GM18517 (cell line): ENCODE results near the gene GRB7.
"Not testable (repeated sequence)": the region's sequence is repeated elsewhere in the genome, so short reads cannot be mapped to it uniquely, and the experiment has no call there.

Experiments
- ATAC-seq: cut with Tn5 transposase; IDR thresholded peaks from one replicate; pipeline ENCODE4 v1.9.1; 2021; ENCODE audit warnings: mild to moderate bottlenecking, moderate library complexity; ENCODE audit not compliant: unreplicated experiment

Gene GRB7

DNA sequence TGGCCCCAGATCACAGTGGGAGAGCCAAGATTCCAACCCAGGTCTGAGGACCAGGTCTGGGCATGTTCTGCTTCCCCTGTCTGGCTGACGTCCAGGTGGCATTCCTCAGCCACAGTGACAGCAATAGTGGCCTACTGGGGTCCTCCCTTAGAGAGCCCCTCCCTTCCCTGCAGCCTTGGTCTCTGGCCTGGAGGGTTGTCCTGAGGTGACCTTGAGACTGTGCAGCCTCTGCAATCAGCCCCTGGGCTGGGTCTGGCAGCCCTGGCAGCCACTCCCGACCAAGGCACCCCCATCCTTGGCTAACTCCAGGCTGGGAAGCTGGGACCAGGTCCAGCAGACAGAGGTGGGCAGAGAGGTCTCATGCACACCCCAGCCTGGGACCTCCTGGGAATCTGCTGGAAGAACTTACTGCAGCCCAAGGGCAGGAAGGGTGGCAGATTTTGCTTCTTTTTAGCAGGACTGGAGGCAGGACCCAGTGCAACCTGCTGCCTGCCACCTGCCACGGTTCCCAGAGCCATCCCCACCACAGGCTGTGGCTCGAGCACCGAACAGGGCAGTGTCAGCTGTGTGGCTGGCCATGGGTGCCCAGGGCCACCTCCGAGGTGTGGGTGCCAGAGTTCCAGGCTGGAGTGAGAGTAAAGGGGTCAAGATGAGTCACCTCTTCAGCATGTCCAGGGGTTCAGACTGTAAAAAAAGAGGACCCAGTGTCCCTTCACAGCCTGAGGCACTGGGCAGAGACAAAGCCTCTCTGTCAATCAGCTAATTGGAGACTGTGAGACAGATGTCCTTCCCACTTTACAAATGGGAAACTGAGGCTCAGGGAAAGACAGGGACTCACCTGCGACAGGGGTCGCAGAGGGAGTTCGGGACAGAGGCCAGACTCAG is 12.6 kb downstream of the GRB7 start:
- no peak for ATAC-seq

DNA sequence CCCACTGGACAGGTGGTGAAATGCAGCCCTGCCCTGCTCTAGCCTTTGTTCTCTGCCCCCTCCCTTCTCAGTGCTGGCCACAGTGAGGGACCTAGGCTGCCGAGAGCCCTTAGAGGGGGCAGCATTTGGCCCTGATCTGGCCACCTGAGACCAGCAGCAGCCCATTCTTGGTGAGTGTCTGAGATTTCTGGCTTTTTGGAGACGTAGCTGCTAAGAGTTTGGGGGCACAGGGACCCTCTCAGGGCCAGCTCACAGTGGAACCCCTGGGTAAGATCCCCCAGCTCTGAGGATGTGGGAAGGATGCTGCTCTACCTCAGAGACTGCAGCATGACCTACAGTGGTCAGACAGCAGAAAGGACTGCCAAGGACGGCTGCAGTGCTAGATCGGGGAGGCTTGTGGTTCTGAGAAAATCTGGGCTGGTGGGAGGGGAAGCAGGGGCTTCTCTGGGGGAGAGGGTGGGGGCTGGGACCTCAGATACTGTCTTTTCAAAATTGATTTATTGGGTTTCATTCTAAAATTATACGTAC is 13.3 kb downstream of the GRB7 start:
- no peak for ATAC-seq

DNA sequence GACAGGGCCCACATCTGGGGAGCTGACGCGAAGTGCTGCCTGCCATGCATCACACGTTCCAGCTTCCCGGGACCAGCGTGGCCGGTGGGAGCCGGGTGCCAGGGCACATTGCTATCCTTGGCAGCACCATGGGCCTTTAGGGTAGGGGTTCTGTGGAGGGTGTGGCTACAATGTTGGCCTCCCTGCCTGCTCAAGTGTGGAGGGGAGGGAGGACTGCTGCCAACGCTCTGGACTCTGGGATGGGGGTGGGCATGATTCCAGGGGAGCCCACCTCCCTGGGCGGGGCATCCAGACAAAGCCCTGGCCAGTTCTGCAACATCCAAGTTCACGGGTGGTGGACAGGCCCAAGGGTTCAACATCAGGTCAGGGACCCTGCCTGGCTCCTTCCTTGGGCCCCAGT is 13.9 kb downstream of the GRB7 start:
- no peak for ATAC-seq

DNA sequence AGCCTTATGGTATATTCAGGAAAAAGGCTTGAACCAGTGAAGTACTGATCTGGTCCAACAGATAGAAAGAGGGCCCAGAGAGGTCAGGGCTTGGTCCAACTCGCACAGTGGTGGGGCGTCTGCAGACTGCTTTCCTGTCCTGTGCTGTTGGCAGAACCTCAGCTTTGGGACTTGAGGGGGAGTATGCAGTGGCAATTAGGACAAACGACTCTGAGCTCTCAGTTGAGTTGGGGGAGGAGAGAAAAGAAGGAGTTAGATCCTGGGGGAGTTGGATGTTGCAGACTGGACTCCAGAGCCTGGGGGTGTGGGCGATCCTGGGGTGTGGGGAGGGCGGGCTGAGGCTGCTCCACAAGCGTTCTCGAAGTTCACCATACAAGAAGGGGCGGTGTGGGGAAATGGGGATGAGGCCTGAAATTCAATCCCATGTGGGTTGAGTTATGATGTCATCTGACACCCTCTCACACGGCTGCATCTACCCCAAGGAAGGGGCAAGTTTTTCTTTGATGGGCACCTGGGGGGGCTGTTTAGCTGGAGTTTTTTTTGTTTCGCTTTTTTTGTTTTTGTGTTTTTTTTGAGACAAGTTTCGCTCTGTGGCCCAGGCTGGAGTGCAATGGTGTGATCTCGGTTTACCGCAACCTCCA is 14.6 kb downstream of the GRB7 start:
- ATAC-seq: no peak

DNA sequence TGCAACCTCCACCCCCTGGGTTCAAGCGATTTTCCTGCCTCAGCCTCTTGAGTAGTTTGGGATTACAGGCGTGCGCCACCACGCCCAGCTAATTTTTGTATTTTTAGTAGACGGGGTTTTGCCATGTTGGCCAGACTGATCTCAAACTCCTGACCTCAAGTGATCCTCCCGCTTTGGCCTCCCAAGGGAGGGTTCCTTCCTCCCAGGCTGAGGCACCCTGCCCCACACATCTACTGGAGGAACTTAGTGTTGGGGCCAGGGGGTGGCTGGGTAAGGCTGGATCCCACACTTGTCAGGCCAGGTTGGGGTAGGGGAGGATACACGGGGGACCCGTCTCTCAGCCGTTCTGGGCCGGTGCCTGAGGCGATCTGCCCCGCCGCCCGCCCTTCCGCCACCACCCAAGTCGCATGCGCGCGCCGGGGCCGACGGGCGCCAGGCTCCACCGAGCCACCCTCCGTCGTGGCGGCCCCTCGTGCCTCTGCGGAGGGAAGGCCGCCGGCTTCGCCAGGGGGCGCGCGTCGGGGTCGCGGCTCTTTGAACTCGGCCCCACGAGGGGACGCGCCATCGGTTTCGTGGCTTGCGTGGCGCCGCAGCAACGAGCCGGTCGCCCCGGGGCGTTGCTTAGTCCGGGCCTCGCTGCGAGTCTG is 15.9 kb downstream of the GRB7 start:
- peak; percentile 23 for ATAC-seq

DNA sequence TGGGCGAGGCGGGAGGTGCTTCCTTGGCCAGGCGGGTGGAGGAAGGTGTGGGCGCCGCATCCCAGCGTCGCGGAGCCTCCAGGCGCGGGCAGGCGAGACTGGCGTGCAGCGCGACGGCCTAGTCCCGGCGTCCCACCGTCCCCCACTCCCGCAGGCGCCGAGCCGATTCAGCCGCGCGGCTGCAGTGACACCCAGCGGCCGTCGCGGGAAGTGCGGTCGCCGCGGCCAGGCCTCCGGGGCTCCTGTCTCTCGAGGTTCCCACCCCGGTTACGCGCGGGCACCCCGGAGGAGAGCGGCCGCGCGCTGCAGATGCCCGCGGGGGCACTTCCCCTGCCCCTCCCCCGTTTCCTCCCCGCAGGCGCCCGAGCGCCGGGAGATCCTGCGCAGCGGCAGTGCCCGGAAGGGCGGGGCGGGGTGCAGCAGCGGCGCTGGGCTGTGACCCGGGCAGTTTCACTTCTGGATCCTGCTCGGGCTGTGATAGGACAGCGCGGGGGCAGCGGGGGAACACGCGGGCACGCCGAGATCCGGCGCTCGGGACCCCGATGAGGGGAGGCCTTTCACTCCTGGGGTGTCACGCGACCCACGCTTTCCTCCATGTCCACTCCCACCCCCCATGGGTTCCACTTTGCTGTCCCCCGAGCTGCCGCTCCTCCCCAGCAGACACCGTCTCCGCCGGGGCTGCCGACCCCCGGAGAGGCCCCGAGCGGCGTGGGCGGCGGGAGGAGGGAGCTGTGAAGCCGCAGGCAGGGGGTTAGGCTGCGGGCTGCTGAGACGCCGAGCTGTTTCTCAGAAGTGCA is 16.6 kb downstream of the GRB7 start:
- peak; percentile 60 for ATAC-seq

DNA sequence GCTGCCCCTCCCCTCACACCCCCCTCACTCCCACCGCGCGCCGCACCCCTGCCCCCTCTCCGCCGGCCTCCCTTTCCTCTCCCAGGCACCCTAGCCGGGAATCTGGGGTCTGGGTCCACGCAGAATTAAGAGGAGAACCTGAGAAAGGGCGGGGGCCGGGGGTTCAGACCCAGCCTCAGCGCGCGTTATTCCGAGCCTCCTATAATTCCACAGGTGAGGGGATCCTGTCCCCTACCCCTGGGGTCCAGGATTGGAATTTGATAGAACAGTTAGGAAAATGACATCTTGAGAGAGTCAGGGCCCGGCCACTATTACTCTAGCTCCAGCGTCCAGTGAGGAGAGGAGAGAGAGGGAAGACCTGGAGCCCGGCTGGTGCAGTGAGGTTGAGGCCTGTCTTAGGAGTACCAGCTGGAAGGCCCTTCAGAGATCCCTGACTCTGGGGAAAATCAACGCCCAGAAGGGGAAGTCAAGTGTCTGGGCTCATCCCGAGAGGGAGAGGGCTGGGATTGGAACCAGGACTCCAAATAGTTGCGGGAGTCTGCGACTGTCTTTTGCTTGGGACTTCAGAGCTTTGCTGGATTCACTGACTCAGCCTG is 17.3 kb downstream of the GRB7 start:
- no peak for ATAC-seq

DNA sequence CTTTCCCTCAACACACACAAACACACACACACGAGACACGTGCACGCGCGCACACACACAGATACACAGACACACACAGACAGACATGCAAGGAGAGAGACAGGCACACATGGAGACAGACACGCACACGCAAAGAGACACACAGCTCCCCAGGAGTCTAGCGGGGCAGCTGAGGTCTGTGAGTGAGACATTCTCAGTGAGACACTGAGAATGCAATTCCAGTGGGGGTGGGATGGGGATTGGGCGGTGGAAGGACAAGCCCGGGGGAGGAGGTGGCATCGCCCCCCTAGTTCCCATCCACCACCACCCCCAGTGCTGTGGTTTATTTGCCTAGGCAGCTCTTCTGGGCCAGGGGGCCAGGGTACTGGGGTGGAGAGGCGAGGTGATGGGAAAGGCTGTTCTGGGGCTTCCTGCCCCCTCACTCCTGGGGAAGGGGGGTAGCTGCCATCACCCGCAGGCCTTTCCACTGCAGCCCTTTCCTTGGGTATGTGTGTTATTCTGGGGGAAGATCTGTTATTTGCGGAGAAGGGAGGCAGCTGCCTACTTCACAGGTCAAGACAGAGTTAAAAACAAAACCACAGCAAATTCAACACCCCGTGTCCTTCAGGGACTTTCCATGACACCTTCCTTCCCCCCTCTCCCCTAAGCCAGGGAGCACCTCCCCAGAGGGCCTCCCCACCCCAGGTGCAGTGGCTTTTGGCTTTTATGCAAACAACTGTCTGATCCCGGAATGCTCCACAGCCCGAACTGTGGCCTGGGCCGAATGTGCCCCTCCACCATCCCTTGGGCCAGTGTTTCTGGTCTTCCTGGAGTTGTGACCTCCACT is 18.0 kb downstream of the GRB7 start:
- ATAC-seq: peak; percentile 33

DNA sequence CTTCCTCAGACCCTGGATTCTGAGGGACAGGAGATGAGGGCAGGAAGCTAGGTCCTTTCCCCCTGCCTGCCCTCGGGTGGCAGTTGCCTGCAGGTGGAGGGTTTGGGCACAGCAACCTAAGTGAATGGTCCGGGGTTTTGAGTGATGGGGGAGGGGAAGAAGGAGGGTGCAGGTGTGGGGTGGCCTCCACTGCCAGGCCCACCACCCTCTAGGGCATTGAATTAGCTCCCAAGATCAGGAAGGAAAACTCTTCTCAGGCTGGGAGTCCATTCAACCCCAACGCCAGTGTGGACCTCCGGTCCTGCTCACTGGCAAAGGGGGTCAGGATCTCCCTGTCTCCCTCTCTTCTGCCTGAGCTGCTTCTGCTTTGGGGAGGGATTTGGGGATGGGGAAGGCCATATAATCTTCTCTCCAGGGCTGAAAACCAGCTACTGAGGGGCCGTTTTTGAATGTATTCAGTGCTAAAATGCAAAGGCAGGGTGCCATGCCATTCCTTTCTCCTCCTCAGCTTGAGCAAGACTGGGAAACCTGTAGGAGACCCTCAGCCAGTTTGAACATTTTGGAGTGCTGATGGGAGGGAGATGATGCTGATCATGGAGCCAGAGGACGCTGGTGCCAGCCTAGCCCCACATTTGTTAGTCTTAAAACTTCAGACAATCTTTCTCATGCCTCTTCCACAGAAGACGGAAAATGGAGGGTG is 18.8 kb downstream of the GRB7 start:
- ATAC-seq: no peak

DNA sequence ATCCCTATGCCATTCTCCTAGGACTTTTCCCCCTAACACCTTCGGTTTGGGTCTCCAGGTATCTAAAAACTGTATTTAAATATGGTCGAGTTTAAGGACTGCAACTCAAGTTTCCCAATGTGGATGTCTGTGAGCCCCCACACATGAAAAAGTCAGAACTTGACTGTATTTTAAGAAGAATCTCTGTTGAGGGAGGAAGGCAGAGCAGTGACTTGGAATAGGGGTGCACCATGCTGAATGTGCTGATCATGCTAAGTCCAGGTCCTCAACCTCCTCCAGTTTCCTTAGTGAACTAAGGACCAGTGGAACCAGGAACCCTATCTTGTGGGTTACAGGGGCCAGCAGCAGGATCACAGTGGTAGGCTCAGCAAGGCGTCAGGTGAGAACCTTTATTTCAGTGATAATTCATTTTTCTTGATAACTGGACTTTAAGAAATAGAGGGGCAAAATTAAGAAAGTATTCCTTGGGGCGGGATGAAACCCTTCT is 19.5 kb downstream of the GRB7 start:
- ATAC-seq: no peak

DNA sequence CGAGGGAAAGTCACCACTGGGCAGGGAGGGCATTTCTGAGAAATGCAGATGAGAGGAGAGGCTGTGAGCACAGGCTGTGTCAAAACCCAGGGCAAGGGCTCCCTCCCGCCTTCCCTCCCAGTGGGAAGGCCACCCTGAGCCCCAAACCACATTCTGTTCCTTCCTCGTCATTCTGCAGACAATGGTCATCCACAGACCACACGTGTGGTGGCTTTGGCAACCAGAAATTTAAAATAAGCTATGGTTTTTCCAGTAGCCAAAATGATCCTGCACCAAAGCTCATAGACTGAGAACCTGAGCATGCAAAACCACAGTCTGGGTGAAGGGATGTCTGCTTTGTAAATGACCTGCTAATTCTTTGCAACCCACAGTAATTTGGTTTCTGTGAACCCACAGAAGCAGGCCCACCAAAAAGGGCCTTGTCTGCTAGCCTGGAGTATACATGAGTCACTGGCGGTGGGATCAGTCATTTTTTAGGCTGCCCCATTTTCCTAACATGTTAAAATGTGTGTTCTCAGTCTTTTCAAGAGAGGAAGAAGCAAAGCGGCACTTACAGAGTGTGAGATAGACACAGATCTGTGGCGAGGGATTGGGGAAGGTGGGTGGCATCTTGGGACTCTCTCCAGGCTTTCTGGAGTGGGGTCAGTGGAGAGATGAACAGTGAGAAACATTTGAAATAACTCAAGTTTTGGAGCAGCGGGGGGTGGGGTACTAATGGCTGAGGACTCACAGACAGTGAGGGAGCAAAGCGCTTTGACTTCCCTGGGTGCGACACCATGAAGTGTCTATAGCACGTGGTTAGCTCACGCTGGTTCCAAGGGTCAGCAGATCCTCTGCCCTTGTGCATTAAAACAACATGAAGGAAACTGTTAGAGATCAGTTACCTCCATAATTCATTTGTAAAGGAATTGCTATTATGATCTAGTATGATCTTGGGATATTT is 20.5 kb downstream of the GRB7 start:
- no peak for ATAC-seq

DNA sequence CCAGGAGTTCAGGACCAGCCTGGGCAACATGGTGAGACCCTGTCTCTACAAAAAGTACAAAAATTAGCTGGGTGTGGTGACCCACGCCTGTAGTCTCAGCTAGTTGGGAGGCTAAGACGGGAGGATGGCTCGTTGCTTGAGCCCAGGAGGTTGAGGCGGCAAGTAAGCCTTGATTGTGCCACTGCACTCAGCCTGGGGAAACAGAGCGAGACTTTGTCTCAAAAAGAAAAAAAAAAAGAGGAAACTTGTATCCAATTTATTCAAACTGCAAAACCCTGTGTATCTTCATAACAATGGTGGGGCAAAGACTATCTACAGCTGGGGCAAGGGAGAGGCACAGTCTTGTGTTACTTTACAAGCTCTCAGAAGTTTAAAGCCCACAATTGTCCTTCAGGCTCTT is 21.5 kb downstream of the GRB7 start:
- ATAC-seq: no peak

DNA sequence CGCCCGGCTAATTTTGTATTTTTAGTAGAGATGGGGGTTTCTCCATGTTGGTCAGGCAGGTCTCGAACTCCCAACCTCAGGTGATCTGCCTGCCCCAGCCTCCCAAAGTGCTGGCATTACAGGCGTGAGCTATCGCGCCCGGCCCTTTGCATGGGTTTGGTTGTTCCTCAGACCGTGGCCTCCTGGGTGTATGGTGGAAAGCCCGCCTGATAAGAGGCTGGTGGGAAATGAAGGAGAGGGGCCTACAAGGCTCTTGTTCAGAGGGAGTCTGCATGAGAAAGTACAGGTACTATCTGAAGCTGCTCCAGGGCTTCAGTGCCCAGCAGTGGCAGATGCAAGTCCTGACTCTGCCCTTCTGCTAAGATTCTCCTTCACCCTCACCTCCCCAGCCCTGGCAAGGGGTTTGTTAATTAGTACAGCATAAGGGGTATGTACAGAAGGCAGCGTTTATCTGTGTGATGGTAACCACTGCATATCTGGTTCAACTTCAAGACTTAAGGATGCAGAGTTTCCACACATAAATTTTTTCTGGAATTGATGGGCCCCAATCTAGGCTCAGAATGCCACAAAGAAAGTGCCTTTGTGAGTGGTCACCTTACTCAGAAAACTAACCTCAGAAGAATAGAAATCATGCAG is 24.2 kb downstream of the GRB7 start:
- no peak for ATAC-seq

DNA sequence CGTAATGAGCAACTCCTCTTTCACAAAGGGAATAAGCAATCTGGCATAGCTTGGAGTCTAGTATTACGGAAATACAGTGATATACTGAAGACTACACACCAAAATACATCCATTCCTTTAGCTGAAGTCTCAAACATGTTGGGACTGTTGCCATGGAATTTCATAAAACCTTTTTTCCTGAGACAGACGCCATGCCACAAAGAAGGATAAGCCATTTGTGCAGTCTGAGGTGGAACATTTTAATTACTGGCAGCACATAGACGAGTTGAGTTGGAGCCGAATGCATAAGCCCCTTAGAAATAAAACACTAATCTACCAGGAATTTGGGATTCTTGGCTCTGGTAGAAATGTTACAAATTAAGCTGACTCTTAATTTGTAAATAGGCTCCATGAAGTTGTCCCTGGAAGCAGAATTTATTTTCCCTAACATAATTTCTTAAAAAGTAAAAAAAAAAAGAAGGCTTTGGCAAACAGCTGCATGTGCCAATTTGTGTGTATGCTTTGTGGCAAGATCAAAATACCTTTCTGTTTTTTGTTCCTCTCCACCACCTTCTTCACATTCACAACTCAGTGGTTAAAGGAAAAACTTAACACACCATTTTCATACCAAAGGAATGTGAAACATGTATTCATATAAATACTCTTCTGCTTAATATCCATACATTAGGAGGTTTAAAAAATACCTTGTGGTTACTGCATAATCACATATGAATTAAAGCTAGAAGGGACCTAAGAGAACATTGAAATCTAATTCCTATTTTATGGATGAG is 25.5 kb downstream of the GRB7 start:
- no peak for ATAC-seq

DNA sequence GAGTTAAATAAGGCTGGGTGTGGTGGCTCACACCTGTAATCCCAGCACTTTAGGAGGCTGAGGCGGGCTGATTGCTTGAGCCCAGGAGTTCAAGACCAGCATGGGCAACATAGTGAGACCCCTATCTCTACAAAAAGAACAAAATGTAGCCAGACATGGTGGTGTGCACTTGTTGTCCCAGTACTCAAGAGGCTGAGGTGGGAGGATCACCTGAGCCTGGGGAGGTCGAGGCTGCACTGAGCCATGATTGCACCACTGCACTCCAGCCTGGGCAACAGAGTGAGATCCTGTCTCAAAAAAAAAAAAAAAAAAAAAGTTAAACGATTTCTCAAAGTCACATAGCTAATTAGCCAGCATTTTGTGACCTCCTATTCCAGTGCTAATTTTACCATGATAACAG is 26.4 kb downstream of the GRB7 start:
- not testable (repeated sequence) for ATAC-seq

DNA sequence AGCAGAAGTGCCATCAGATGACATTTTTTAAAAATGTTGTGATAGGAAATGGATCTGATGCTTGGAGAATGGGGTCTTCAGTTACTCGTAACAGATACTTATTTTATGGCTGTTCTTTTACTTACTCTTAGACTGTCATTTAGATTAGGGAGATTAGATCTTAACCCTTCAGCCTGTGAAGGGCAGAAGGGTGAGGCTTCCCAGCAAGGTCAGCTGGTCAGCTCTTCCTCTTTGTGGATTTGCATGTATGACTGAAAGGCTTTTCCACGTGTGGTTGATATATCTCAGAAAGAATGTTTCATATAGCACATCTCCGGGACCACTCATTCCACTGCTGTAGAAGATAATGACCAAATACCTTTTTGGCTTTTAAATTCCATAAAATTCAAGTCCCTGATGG is 27.4 kb downstream of the GRB7 start:
- ATAC-seq: no peak

DNA sequence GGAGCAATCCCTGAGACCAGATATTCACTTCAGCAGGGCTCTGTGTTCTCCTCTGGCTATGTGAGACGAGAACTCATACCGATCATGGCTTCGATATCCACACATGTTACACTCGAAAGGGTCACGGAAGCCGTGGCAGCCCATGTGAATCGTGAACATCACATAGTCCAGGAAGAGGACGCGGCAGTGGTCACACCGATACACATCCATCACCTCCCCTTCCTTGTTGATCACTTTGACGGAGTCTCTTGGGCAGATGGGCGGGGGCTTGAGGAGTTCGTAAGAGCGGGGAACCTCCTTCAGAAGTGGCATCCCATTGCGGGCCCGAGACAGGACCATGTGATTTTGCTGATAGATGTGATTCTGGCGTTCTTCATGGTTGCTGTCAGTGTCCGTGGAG is 28.0 kb downstream of the GRB7 start:
- no peak for ATAC-seq
